Naive B cell (primary cell): ENCODE data around the gene CELF2. TPM values are rescaled to one million over a fixed set of nuclear protein-coding genes. Genes with fewer than 3 reads are reported as not detected.
A peak's percentile ranks its signal among the peaks of the same experiment; 100 is the strongest.

Experiments used
- ATAC-seq, 2 donors: fragments of 150-1000 bp; cut with Tn5 transposase; 2 replicates each; pipeline ENCODE4 v1.10.0; 2021; ENCODE audit warnings: low read depth in 2 of 2, mild to moderate bottlenecking in 2 of 2, moderate library complexity in 2 of 2
- DNase-seq: peaks from one replicate; pipeline ENCODE4 v3.0.0; 2022
- H3K27ac Mint-ChIP-seq, 6 donors: one replicate each; pipeline ENCODE4 v1.8.0; 2020 to 2022; ENCODE audit warnings: mild to moderate bottlenecking in 6 of 6, mixed read lengths in 6 of 6, moderate library complexity in 5 of 6, inconsistent platforms in 2 of 6
- H3K27me3 Mint-ChIP-seq, 3 donors: one replicate each; pipeline ENCODE4 v1.8.0; 2021 to 2022; ENCODE audit warnings: mixed read lengths in 3 of 3, mild to moderate bottlenecking in 1 of 3
- H3K36me3 Mint-ChIP-seq, 2 donors: one replicate each; pipeline ENCODE4 v1.8.0; 2020 to 2022; ENCODE audit warnings: mixed read lengths in 2 of 2, inconsistent platforms in 1 of 2, mild to moderate bottlenecking in 1 of 2
- H3K4me1 Mint-ChIP-seq, 3 donors: one replicate each; pipeline ENCODE4 v1.8.0; 2020 to 2022; ENCODE audit warnings: mixed read lengths in 3 of 3, inconsistent platforms in 1 of 3, mild to moderate bottlenecking in 1 of 3, moderate library complexity in 1 of 3
- H3K4me3 Mint-ChIP-seq, 8 donors: one replicate each; pipeline ENCODE4 v1.8.0; 2020 to 2022; ENCODE audit warnings: mild to moderate bottlenecking in 8 of 8, mixed read lengths in 8 of 8, moderate library complexity in 8 of 8, inconsistent platforms in 2 of 8
- H3K9me3 Mint-ChIP-seq, 7 donors: one replicate each; pipeline ENCODE4 v1.8.0; 2020 to 2022; ENCODE audit warnings: mixed read lengths in 7 of 7, mild to moderate bottlenecking in 5 of 7, inconsistent platforms in 2 of 7, moderate library complexity in 1 of 7
- polyA plus RNA-seq, 6 donors: library from polyadenylated mRNA; unstranded; fragments of 300-500 nt; fragmentation: Illumina TruSeq; gene quantifications; one replicate each; pipeline ENCODE4 v1.2.3, GENCODE V29; 2021; ENCODE audit warnings: low read depth in 6 of 6

CELF2 gene
- polyA plus RNA-seq, 6 donors from 2014 or later = 127 to 186 (median 141) TPM

GRCh38 chr10:11209830-11210181 lies 192.1 kb downstream of the CELF2 start:
- peak; percentile 19 to 25 for ATAC-seq
- no peak for DNase-seq
- Mint-ChIP-seq H3K27ac (peak overlapping the region; percentile 79 to 98 (median 93)), H3K27me3 (no peaks in the 10 kb centered on the region), H3K36me3 (peaks cover 7 to 16% of the 10 kb centered on the region in 2 donors), H3K9me3 (no peaks in the 10 kb centered on the region), H3K4me3 (peak overlapping the region; percentile 67 to 90 (median 82)), H3K4me1 (peaks cover 77 to 96% (median 93%) of the 10 kb centered on the region in 3 donors)

GRCh38 chr10:11210211-11210922 lies 192.7 kb downstream of the CELF2 start:
- DNase-seq (no peak), ATAC-seq (no peak)
- Mint-ChIP-seq H3K27ac (peak overlapping the region; percentile 89 to 98 (median 92)), H3K27me3 (no peaks in the 10 kb centered on the region), H3K4me1 (peaks cover 82 to 98% (median 96%) of the 10 kb centered on the region in 3 donors), H3K36me3 (peaks cover 7 to 22% of the 10 kb centered on the region in 2 donors), H3K4me3 (peak overlapping the region; percentile 67 to 90 (median 80)), H3K9me3 (no peaks in the 10 kb centered on the region)

- no peak for ATAC-seq
- no peaks in the 10 kb centered on the region for H3K9me3 Mint-ChIP-seq
- DNase-seq = no peak
- H3K36me3 Mint-ChIP-seq = peaks cover 8 to 27% of the 10 kb centered on the region in 2 donors
- peak overlapping the region; percentile 62 to 98 (median 91) for H3K27ac Mint-ChIP-seq
- H3K27me3 Mint-ChIP-seq = no peaks in the 10 kb centered on the region
- H3K4me3 Mint-ChIP-seq = peak overlapping the region; percentile 2 to 84 (median 28)
- H3K4me1 Mint-ChIP-seq = peaks cover 79 to 95% (median 90%) of the 10 kb centered on the region in 3 donors
Measured at GRCh38 chr10:11212288-11213085, 194.8 kb downstream of the CELF2 start.

- Mint-ChIP-seq H3K9me3 (no peaks in the 10 kb centered on the region), H3K27ac (peak overlapping the region; percentile 18 to 93 (median 88)), H3K4me3 (no peak overlapping the region), H3K27me3 (no peaks in the 10 kb centered on the region), H3K4me1 (peaks cover 76 to 92% (median 88%) of the 10 kb centered on the region in 3 donors), H3K36me3 (peaks cover 8 to 24% of the 10 kb centered on the region in 2 donors)
- no peak for ATAC-seq
- DNase-seq = no peak
Measured at GRCh38 chr10:11213137-11213536, 195.5 kb downstream of the CELF2 start.

- DNase-seq = no peak
- Mint-ChIP-seq H3K4me1 (peaks cover 65 to 81% (median 78%) of the 10 kb centered on the region in 3 donors), H3K27ac (peak overlapping the region in 2 of 6 donors; percentile 13 to 77), H3K27me3 (no peaks in the 10 kb centered on the region), H3K36me3 (peaks cover 8 to 24% of the 10 kb centered on the region in 2 donors), H3K4me3 (no peak overlapping the region), H3K9me3 (no peaks in the 10 kb centered on the region)
- no peak for ATAC-seq
Measured at GRCh38 chr10:11214407-11214806, 196.7 kb downstream of the CELF2 start.

GRCh38 chr10:11215471-11215870 lies 197.8 kb downstream of the CELF2 start:
- H3K36me3 Mint-ChIP-seq = peaks cover 11 to 24% of the 10 kb centered on the region in 2 donors
- H3K27me3 Mint-ChIP-seq = no peaks in the 10 kb centered on the region
- H3K9me3 Mint-ChIP-seq = no peaks in the 10 kb centered on the region
- peaks cover 60 to 76% (median 72%) of the 10 kb centered on the region in 3 donors for H3K4me1 Mint-ChIP-seq
- no peak for ATAC-seq
- DNase-seq = no peak
- no peak overlapping the region for H3K4me3 Mint-ChIP-seq
- H3K27ac Mint-ChIP-seq = peak overlapping the region in 4 of 6 donors; percentile 10 to 77 (median 59)

GRCh38 chr10:11217521-11217920 lies 199.8 kb downstream of the CELF2 start:
- H3K27ac Mint-ChIP-seq = peak overlapping the region in 1 of 6 donors; percentile 24
- peaks cover 51 to 62% (median 59%) of the 10 kb centered on the region in 3 donors for H3K4me1 Mint-ChIP-seq
- H3K9me3 Mint-ChIP-seq = no peaks in the 10 kb centered on the region
- DNase-seq = no peak
- no peaks in the 10 kb centered on the region for H3K27me3 Mint-ChIP-seq
- H3K36me3 Mint-ChIP-seq = peaks cover 13 to 24% of the 10 kb centered on the region in 2 donors
- ATAC-seq = no peak
- no peak overlapping the region for H3K4me3 Mint-ChIP-seq

GRCh38 chr10:11218395-11218794 lies 200.7 kb downstream of the CELF2 start:
- no peak for ATAC-seq
- H3K36me3 Mint-ChIP-seq = peaks cover 13 to 24% of the 10 kb centered on the region in 2 donors

GRCh38 chr10:11219431-11219830 lies 201.8 kb downstream of the CELF2 start:
- peaks cover 13 to 23% of the 10 kb centered on the region in 2 donors for H3K36me3 Mint-ChIP-seq
- H3K9me3 Mint-ChIP-seq = no peaks in the 10 kb centered on the region
- H3K27ac Mint-ChIP-seq = peak overlapping the region in 3 of 6 donors; percentile 38 to 47 (median 45)
- no peak overlapping the region for H3K4me3 Mint-ChIP-seq
- H3K4me1 Mint-ChIP-seq = peaks cover 50 to 57% (median 51%) of the 10 kb centered on the region in 3 donors
- ATAC-seq (no peak), DNase-seq (no peak)
- no peaks in the 10 kb centered on the region for H3K27me3 Mint-ChIP-seq

More at GRCh38 chr10:11218395-11218794, 200.7 kb downstream of the CELF2 start:
- Mint-ChIP-seq H3K27me3 (no peaks in the 10 kb centered on the region), H3K27ac (peak overlapping the region in 1 of 6 donors; percentile 9), H3K9me3 (no peaks in the 10 kb centered on the region), H3K4me1 (peaks cover 44 to 54% (median 52%) of the 10 kb centered on the region in 3 donors), H3K4me3 (no peak overlapping the region)
- no peak for DNase-seq

- H3K4me1 Mint-ChIP-seq = peaks cover 59 to 66% (median 59%) of the 10 kb centered on the region in 3 donors
- DNase-seq (no peak), ATAC-seq (no peak)
- H3K27ac Mint-ChIP-seq = peak overlapping the region in 5 of 6 donors; percentile 42 to 94 (median 52)
- no peaks in the 10 kb centered on the region for H3K9me3 Mint-ChIP-seq
- no peaks in the 10 kb centered on the region for H3K27me3 Mint-ChIP-seq
- peak overlapping the region in 1 of 8 donors; percentile 10 for H3K4me3 Mint-ChIP-seq
- peaks cover 0 to 5% of the 10 kb centered on the region in 2 donors for H3K36me3 Mint-ChIP-seq
Measured at GRCh38 chr10:11223081-11223480, 205.4 kb downstream of the CELF2 start.

- DNase-seq (no peak), ATAC-seq (no peak)
- no peaks in the 10 kb centered on the region for H3K9me3 Mint-ChIP-seq
- H3K27me3 Mint-ChIP-seq = no peaks in the 10 kb centered on the region
- peak overlapping the region in 3 of 6 donors; percentile 11 to 94 (median 44) for H3K27ac Mint-ChIP-seq
- H3K4me3 Mint-ChIP-seq = no peak overlapping the region
- H3K36me3 Mint-ChIP-seq = peaks cover 0 to 8% of the 10 kb centered on the region in 2 donors
- H3K4me1 Mint-ChIP-seq = peaks cover 57 to 68% (median 62%) of the 10 kb centered on the region in 3 donors
Measured at GRCh38 chr10:11223507-11224140, 206.0 kb downstream of the CELF2 start.

GRCh38 chr10:11224321-11224720 lies 206.6 kb downstream of the CELF2 start:
- DNase-seq (no peak), ATAC-seq (no peak)
- H3K27me3 Mint-ChIP-seq = no peaks in the 10 kb centered on the region
- peak overlapping the region in 1 of 8 donors; percentile 80 for H3K4me3 Mint-ChIP-seq
- no peaks in the 10 kb centered on the region for H3K9me3 Mint-ChIP-seq
- H3K4me1 Mint-ChIP-seq = peaks cover 60 to 75% (median 69%) of the 10 kb centered on the region in 3 donors
- H3K36me3 Mint-ChIP-seq = peaks cover 0 to 12% of the 10 kb centered on the region in 2 donors
- H3K27ac Mint-ChIP-seq = peak overlapping the region; percentile 31 to 93 (median 80)
